NB4 (cell line): Measurements from ENCODE around the gene SNRNP200.

Experiments used
- DNase-seq: peaks from one replicate; pipeline ENCODE4 v3.0.0; 2010; ENCODE audit warnings: low read depth
- H3K4me3 ChIP-seq: one replicate; pipeline ENCODE4 v1.5.1; 2011; ENCODE audit warnings: mild to moderate bottlenecking, low read depth, low read length, moderate library complexity
- MYC ChIP-seq: IDR thresholded peaks from 2 replicates; pipeline ENCODE4 v1.6.1; 2011; ENCODE audit warnings: low read depth, low read length
- POLR2A ChIP-seq: IDR thresholded peaks from 2 replicates; pipeline ENCODE4 v1.6.1; 2011; ENCODE audit warnings: mild to moderate bottlenecking; ENCODE audit not compliant: insufficient read length; ENCODE audit errors: extremely low read depth
- TF ChIP-seq, protein P1 (sequence below): IDR thresholded peaks from one replicate; pipeline ENCODE4 v1.5.1; 2012; ENCODE audit warnings: low read depth, low read length
- TF ChIP-seq, protein P2 (sequence below): IDR thresholded peaks from 2 replicates; pipeline ENCODE4 v1.6.1; 2011; ENCODE audit warnings: low read depth, low read length

The SNRNP200 gene

DNA sequence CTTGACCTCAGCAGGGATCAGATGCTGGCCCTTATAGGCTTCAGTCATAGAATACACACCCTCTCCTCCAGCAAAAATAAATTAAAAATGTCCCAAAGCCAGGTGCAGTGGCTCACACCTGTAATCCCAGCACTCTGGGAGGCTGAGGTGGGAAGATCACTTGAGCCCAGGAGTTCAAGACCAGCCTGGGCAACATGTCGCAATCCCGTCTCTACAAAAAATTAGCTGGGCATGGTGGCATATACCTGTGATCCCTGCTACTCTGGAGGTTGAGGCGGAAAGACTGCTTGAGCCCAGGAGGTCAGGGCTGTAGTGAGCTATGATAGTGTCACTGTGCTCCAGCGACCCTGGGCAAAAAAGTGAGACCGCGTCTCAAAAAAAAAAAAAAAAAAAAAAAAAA is 24.5 kb upstream of the SNRNP200 start:
- DNase-seq, result no peak
- no peak for TF ChIP-seq POLR2A
- TF ChIP-seq, protein P1, sequence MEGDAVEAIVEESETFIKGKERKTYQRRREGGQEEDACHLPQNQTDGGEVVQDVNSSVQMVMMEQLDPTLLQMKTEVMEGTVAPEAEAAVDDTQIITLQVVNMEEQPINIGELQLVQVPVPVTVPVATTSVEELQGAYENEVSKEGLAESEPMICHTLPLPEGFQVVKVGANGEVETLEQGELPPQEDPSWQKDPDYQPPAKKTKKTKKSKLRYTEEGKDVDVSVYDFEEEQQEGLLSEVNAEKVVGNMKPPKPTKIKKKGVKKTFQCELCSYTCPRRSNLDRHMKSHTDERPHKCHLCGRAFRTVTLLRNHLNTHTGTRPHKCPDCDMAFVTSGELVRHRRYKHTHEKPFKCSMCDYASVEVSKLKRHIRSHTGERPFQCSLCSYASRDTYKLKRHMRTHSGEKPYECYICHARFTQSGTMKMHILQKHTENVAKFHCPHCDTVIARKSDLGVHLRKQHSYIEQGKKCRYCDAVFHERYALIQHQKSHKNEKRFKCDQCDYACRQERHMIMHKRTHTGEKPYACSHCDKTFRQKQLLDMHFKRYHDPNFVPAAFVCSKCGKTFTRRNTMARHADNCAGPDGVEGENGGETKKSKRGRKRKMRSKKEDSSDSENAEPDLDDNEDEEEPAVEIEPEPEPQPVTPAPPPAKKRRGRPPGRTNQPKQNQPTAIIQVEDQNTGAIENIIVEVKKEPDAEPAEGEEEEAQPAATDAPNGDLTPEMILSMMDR, result no peak
- TF ChIP-seq, protein P2, sequence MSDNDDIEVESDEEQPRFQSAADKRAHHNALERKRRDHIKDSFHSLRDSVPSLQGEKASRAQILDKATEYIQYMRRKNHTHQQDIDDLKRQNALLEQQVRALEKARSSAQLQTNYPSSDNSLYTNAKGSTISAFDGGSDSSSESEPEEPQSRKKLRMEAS, result no peak
- TF ChIP-seq MYC, result no peak
- no peak overlapping the region for H3K4me3 ChIP-seq

DNA sequence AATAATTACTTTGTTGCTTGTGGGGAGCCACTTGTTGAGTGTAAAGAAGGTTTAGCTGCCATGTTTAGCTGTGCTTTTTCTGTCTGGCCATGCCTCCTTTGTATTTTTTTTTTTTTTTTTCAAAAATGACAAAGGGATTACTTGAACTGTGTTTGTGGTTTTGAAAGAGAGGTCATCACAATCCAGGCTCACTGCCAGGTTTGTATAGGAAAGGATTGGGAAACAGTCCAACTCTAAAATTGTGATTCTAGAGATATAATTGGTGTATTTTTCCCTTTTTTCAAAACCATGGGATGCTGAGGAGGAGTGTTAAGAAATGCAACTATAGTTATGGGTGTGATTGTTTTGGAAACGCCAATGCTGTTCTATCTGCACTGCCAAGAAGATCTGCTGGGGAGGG is 24.1 kb upstream of the SNRNP200 start:
- H3K4me3 ChIP-seq, result no peak overlapping the region
- TF ChIP-seq, protein P2, result no peak
- TF ChIP-seq MYC (no peak), POLR2A (no peak)
- TF ChIP-seq, protein P1, result no peak
- no peak for DNase-seq

DNA sequence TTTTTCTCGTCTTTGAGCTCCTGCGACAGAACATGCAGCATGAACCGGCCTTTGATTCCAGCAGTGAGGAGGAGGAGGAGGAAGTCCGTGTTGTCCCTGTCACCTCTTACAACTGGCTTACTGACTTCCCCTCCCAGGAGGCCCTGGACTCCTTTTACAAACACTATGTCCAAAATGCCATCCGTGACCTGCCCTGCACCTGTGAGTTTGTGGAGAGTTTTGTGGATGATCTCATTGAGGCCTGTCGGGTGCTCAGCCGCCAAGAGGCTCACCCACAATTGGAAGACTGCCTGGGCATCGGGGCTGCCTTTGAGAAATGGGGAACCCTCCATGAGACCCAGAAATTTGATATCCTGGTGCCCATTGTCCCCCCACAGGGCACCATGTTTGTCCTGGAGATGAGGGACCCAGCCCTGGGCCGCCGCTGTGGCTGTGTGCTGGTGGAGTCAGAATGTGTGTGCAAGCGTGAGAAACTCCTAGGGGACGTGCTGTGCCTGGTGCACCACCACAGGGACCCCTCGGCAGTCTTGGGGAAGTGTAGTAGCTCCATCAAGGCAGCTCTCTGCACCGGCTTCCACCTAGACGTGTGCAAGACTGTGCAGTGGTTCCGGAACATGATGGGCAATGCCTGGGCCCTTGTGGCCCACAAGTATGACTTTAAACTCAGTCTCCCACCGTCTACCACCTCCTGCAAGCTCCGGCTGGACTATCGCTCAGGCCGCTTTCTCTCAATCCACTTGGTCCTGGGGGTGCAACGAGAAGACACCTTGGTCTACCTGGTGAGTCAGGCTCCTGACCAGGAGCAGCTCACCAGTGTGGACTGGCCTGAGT is 21.9 kb upstream of the SNRNP200 start:
- no peak overlapping the region for H3K4me3 ChIP-seq
- no peak for DNase-seq
- TF ChIP-seq, protein P1, result no peak
- TF ChIP-seq, protein P2, result no peak
- no peak for TF ChIP-seq MYC
- no peak for TF ChIP-seq POLR2A

DNA sequence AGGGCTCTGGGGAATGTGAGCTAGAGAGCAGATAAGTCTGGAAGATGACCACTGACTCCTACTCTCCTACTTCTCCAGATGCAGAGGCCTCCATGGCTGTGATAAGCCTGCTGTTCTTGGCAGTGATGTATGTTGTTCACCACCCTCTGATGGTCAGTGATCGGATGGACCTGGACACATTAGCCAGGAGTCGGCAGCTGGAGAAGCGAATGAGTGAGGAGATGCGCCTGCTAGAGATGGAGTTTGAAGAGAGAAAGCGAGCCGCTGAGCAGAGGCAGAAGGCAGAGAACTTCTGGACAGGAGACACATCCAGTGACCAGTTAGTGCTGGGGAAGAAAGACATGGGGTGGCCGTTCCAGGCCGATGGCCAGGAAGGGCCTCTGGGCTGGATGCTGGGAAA is 21.2 kb upstream of the SNRNP200 start:
- TF ChIP-seq, protein P2, result no peak
- TF ChIP-seq, protein P1, result no peak
- TF ChIP-seq POLR2A (no peak), MYC (no peak)
- no peak overlapping the region for H3K4me3 ChIP-seq

DNA sequence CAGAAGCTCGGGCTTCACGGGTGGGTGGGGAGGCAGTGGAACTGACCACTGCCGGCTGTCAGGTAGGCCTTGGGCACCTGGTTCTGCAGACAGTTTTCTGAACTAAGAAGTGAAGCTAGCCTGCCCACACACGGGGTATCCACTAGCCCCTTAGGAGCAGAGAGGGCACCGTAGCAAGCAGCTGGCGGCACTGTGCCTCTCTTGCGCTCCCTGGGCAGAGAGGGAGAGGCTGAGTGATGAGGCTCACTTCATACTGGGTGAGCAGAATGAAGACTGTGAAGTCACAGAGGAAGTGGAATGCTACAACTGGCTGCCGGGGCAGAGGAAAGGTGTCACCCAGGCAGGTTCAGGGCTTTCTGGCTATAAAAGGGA is 20.5 kb upstream of the SNRNP200 start:
- TF ChIP-seq, protein P1, result no peak
- TF ChIP-seq MYC, result no peak
- TF ChIP-seq POLR2A, result no peak
- TF ChIP-seq, protein P2, result no peak
- peak; percentile 34 for DNase-seq
- H3K4me3 ChIP-seq, result peak overlapping the region; percentile 59

More for the DNA sequence above, 21.2 kb upstream of the SNRNP200 start:
- DNase-seq, result no peak
